IMR-90 (cell line): ENCODE data around the gene FOXP1. TPM values are rescaled to one million over a fixed set of nuclear protein-coding genes. Genes with fewer than 3 reads are reported as not detected.

Experiments
- ATAC-seq: fragments of 200-7000 bp; cut with Tn5 transposase; 2 replicates; pipeline ENCODE4 v1.9.1; 2020; ENCODE audit warnings: low read depth, mild to moderate bottlenecking, moderate library complexity
- BruUV-seq: library from RNA; stranded (reverse); fragments of 400-500 nt; replicated peaks from 2 replicates; lab custom pipeline; 2021; lab: Mats Ljungman, UMichigan
- CTCF ChIA-PET: fragments of 300-600 bp; formaldehyde crosslinking; extraction: SDS; loops from one replicate; lab custom pipeline; 2021; ENCODE audit warnings: antibody characterized with exemption; lab: Yijun Ruan, JAX
- POLR2A ChIA-PET: fragments of 300-600 bp; sonication (Branson Sonifier 250); formaldehyde crosslinking; loops from one replicate; lab custom pipeline; 2022; ENCODE audit warnings: antibody characterized with exemption; ENCODE audit not compliant: unreplicated experiment; lab: Charles Lee
- DNase-seq: peaks from one replicate; pipeline ENCODE4 v3.0.0; 2013
- H2AFZ ChIP-seq: replicated peaks from 2 replicates; pipeline ENCODE3; 2013; ENCODE audit warnings: low read length, mild to moderate bottlenecking; ENCODE audit not compliant: poor library complexity
- H2AK5ac ChIP-seq: 2 replicates; pipeline ENCODE4 v1.6.1; 2013; ENCODE audit warnings: low read depth, low read length, inconsistent platforms
- H2AK9ac ChIP-seq: replicated peaks from 2 replicates; pipeline ENCODE3; 2013; ENCODE audit warnings: mild to moderate bottlenecking, low read depth, low read length, moderate library complexity; ENCODE audit not compliant: poor library complexity
- H2BK120ac ChIP-seq: 2 replicates; pipeline ENCODE4 v1.6.1; 2013; ENCODE audit warnings: low read depth, low read length, inconsistent platforms
- H2BK15ac ChIP-seq: 3 replicates; pipeline ENCODE4 v1.6.1; 2013; ENCODE audit warnings: low read depth, low read length, inconsistent platforms
- H2BK20ac ChIP-seq: 2 replicates; pipeline ENCODE4 v1.6.1; 2013; ENCODE audit warnings: low read depth, mild to moderate bottlenecking, inconsistent platforms, low read length, moderate library complexity
- H2BK5ac ChIP-seq: 2 replicates; pipeline ENCODE4 v1.6.1; 2013; ENCODE audit warnings: mild to moderate bottlenecking, low read depth, low read length, inconsistent platforms; ENCODE audit not compliant: poor library complexity, severe bottlenecking
- H3K14ac ChIP-seq: replicated peaks from 2 replicates; pipeline ENCODE4 v1.6.1; 2013; ENCODE audit warnings: low read depth, low read length, inconsistent platforms
- H3K18ac ChIP-seq: 2 replicates; pipeline ENCODE4 v1.6.1; 2013; ENCODE audit warnings: low read depth, low read length, control low read depth
- H3K23ac ChIP-seq: 2 replicates; pipeline ENCODE4 v1.6.1; 2013; ENCODE audit warnings: low read depth, low read length, inconsistent platforms
- H3K27ac ChIP-seq: 2 replicates; pipeline ENCODE4 v1.5.1; 2013; ENCODE audit warnings: mild to moderate bottlenecking, control low read depth, low read length; ENCODE audit not compliant: insufficient read depth
- H3K27me3 ChIP-seq: 2 replicates; pipeline ENCODE4 v1.6.1; 2013; ENCODE audit warnings: low read length; ENCODE audit not compliant: control insufficient read depth, insufficient read depth
- H3K36me3 ChIP-seq: 2 replicates; pipeline ENCODE4 v1.6.1; 2013; ENCODE audit warnings: low read length, mixed read lengths; ENCODE audit not compliant: control insufficient read depth, insufficient read depth
- H3K4ac ChIP-seq: 2 replicates; pipeline ENCODE4 v1.6.1; 2013; ENCODE audit warnings: low read depth, low read length, inconsistent platforms
- H3K4me1 ChIP-seq: 2 replicates; pipeline ENCODE4 v1.6.1; 2013; ENCODE audit warnings: low read length, mixed read lengths; ENCODE audit not compliant: control insufficient read depth, insufficient read depth
- H3K4me2 ChIP-seq: 2 replicates; pipeline ENCODE4 v1.6.1; 2013; ENCODE audit warnings: low read depth, mild to moderate bottlenecking, control low read depth, low read length, moderate library complexity
- H3K4me3 ChIP-seq: 2 replicates; pipeline ENCODE4 v1.5.1; 2013; ENCODE audit warnings: low read depth, mild to moderate bottlenecking, control low read depth, low read length, moderate library complexity; ENCODE audit not compliant: insufficient read depth
- H3K56ac ChIP-seq: 2 replicates; pipeline ENCODE4 v1.6.1; 2013; ENCODE audit warnings: low read length, inconsistent platforms; ENCODE audit not compliant: insufficient read depth; ENCODE audit errors: extremely low read depth
- H3K79me1 ChIP-seq, 2 experiments: 2 replicates each; pipeline ENCODE4 v1.6.1; 2013; ENCODE audit warnings: low read length in 2 of 2, inconsistent platforms in 1 of 2, low read depth in 1 of 2
- H3K9ac ChIP-seq: 2 replicates; pipeline ENCODE4 v1.6.1; 2013; ENCODE audit warnings: low read depth, low read length, control low read depth
- H3K9me1 ChIP-seq: 2 replicates; pipeline ENCODE4 v1.6.1; 2013; ENCODE audit warnings: low read length, inconsistent platforms; ENCODE audit not compliant: insufficient read depth
- H3K9me3 ChIP-seq: 2 replicates; pipeline ENCODE4 v1.6.1; 2013; ENCODE audit warnings: low read length; ENCODE audit not compliant: control insufficient read depth, insufficient read depth
- H4K20me1 ChIP-seq: 2 replicates; pipeline ENCODE4 v1.6.1; 2013; ENCODE audit warnings: low read length, inconsistent platforms; ENCODE audit not compliant: insufficient read depth
- H4K5ac ChIP-seq: 2 replicates; pipeline ENCODE4 v1.6.1; 2013; ENCODE audit warnings: mild to moderate bottlenecking, low read depth, low read length, control low read depth
- H4K8ac ChIP-seq, 2 experiments: 2 replicates each; pipeline ENCODE4 v1.6.1; 2013; ENCODE audit warnings: low read depth in 2 of 2, low read length in 2 of 2, control low read depth in 1 of 2, inconsistent platforms in 1 of 2
- H4K91ac ChIP-seq: 2 replicates; pipeline ENCODE4 v1.6.1; 2013; ENCODE audit warnings: low read depth, low read length, inconsistent platforms; ENCODE audit not compliant: insufficient read depth
- BHLHE40 ChIP-seq: fragments of 150-350 bp; IDR thresholded peaks from 2 replicates; pipeline ENCODE4 v1.6.1; 2016; ENCODE audit warnings: mild to moderate bottlenecking, low read depth, low read length
- CHD1 ChIP-seq: IDR thresholded peaks from 2 replicates; pipeline ENCODE4 v1.6.1; 2012; ENCODE audit warnings: low read depth, low read length, improper control_type of control experiment
- FOS ChIP-seq: fragments of 150-350 bp; IDR thresholded peaks from 2 replicates; pipeline ENCODE4 v1.6.1; 2016; ENCODE audit warnings: low read depth, low read length
- MAFK ChIP-seq: IDR thresholded peaks from 2 replicates; pipeline ENCODE4 v1.6.1; 2012; ENCODE audit warnings: low read depth, low read length, improper control_type of control experiment
- MXI1 ChIP-seq: IDR thresholded peaks from 2 replicates; pipeline ENCODE4 v1.6.1; 2012; ENCODE audit warnings: low read depth, mild to moderate bottlenecking, low read length, moderate library complexity, borderline replicate concordance
- NFE2L2 ChIP-seq: fragments of 150-350 bp; IDR thresholded peaks from 2 replicates; pipeline ENCODE4 v1.6.1; 2016; ENCODE audit warnings: low read depth, mild to moderate bottlenecking, low read length
- RAD21 ChIP-seq: IDR thresholded peaks from 2 replicates; pipeline ENCODE4 v1.6.1; 2012; ENCODE audit warnings: low read length, improper control_type of control experiment
- RCOR1 ChIP-seq: IDR thresholded peaks from 2 replicates; pipeline ENCODE4 v1.6.1; 2012; ENCODE audit warnings: mild to moderate bottlenecking, low read length, improper control_type of control experiment; ENCODE audit not compliant: insufficient replicate concordance
- RFX5 ChIP-seq: IDR thresholded peaks from 2 replicates; pipeline ENCODE4 v1.8.0; 2012; ENCODE audit warnings: low read depth, mild to moderate bottlenecking, low read length, moderate library complexity
- SMC3 ChIP-seq: fragments of 150-350 bp; IDR thresholded peaks from 2 replicates; pipeline ENCODE4 v1.6.1; 2016; ENCODE audit warnings: low read depth, mild to moderate bottlenecking, antibody characterized with exemption, low read length, moderate library complexity
- WGBS, 2 experiments: methylation state at CpG; one replicate each; pipeline versions ENCODE4 v1.1.5 to v1.1.7; 2013; ENCODE audit warnings: missing lambda C conversion rate in 2 of 2; ENCODE audit not compliant: insufficient read length in 1 of 2; ENCODE audit errors: extremely low coverage in 2 of 2; 5-methylcytosine and 5-hydroxymethylcytosine counted together
- dilution Hi-C: fragments of 300-500 bp; cut with HindIII; formaldehyde crosslinking; loops from one replicate; pipeline ENCODE4 v1.14.3; 2018; ENCODE audit warnings: low sequenced_read_pairs; ENCODE audit not compliant: unreplicated experiment
- in situ Hi-C: fragments of 300-500 bp; cut with MboI; formaldehyde crosslinking; loops from 3 replicates; pipeline ENCODE4 v1.14.3; 2019; ENCODE audit warnings: low sequenced_read_pairs, inconsistent platforms, mixed read lengths
- intact Hi-C: fragments of 100-400 bp; cut with micrococcal nuclease; formaldehyde crosslinking; loops from 2 replicates; pipeline ENCODE4 v1.10.0; 2022
- polyA plus RNA-seq, 3 experiments: library from polyadenylated mRNA; depleted of rRNA; stranded (reverse); fragments of >200 nt; gene quantifications; 2 replicates each; pipeline ENCODE4 v1.2.3, GENCODE V29; 2012; ENCODE audit warnings: low replicate concordance in 1 of 3
- total RNA-seq: library from RNA; depleted of rRNA; stranded (reverse); fragments of >200 nt; gene quantifications from 2 replicates; pipeline ENCODE4 v1.2.3, GENCODE V29; 2012
- TF ChIP-seq, protein P1 (sequence below): conservative IDR thresholded peaks from 2 replicates; pipeline ENCODE4 v1.5.1; 2012; ENCODE audit warnings: mild to moderate bottlenecking, low read depth, low read length, improper control_type of control experiment

Gene FOXP1
- total and polyA plus RNA-seq, 2 of the 4 experiments (the other 2 are of a cell fraction), result 37.0 to 132 TPM

GRCh38 chr3:71376911-71377310 is 206.6 kb downstream of the FOXP1 start:
- dilution Hi-C loops, result no loop called here

More at GRCh38 chr3:71376911-71377310, 206.6 kb downstream of the FOXP1 start:
- H2BK15ac ChIP-seq, result no peak overlapping the region
- no peak overlapping the region for H3K14ac ChIP-seq
- no peak overlapping the region for H3K4me2 ChIP-seq
- no peak overlapping the region for H2AK5ac ChIP-seq
- H3K4ac ChIP-seq, result no peak overlapping the region
- intact Hi-C loops, result no loop called here
- H3K79me1 ChIP-seq, result peaks cover 3 to 5% of the 10 kb centered on the region in 2 experiments; a peak in 2 of 4 replicates
- no peak overlapping the region for H4K91ac ChIP-seq
- no peaks in the 10 kb centered on the region for H4K20me1 ChIP-seq
- BruUV-seq, result no TSS peak
- CTCF ChIA-PET, result no interaction called here
- H3K36me3 ChIP-seq, result no peaks in the 10 kb centered on the region
- no peak for DNase-seq
- no peak overlapping the region for H3K18ac ChIP-seq
- peaks cover 2% of the 10 kb centered on the region; the same call in 1 of the 2 replicates for H3K4me1 ChIP-seq
- TF ChIP-seq MAFK (no peak), MXI1 (no peak), RFX5 (no peak), RCOR1 (no peak), NFE2L2 (no peak), RAD21 (no peak), SMC3 (no peak), FOS (no peak), BHLHE40 (no peak), CHD1 (no peak)
- TF ChIP-seq, protein P1, sequence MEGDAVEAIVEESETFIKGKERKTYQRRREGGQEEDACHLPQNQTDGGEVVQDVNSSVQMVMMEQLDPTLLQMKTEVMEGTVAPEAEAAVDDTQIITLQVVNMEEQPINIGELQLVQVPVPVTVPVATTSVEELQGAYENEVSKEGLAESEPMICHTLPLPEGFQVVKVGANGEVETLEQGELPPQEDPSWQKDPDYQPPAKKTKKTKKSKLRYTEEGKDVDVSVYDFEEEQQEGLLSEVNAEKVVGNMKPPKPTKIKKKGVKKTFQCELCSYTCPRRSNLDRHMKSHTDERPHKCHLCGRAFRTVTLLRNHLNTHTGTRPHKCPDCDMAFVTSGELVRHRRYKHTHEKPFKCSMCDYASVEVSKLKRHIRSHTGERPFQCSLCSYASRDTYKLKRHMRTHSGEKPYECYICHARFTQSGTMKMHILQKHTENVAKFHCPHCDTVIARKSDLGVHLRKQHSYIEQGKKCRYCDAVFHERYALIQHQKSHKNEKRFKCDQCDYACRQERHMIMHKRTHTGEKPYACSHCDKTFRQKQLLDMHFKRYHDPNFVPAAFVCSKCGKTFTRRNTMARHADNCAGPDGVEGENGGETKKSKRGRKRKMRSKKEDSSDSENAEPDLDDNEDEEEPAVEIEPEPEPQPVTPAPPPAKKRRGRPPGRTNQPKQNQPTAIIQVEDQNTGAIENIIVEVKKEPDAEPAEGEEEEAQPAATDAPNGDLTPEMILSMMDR, result no peak
- H4K5ac ChIP-seq, result no peak overlapping the region
- WGBS, 2 experiments, result no CpG with 5 or more reads among the region's 4 CpGs
- no peak overlapping the region for H3K9ac ChIP-seq
- H2AFZ ChIP-seq, result no peak overlapping the region
- H3K9me1 ChIP-seq, result peaks cover 4% of the 10 kb centered on the region; the same call in 1 of the 2 replicates
- H2BK5ac ChIP-seq, result no peak overlapping the region
- H3K56ac ChIP-seq, result no peak overlapping the region
- no peak overlapping the region for H2AK9ac ChIP-seq
- H4K8ac ChIP-seq, result no peak overlapping the region
- no peak overlapping the region for H2BK20ac ChIP-seq
- in situ Hi-C loops, result no loop called here
- ATAC-seq, result no peak
- no peak overlapping the region for H3K23ac ChIP-seq
- H3K27ac ChIP-seq, result no peak overlapping the region
- no peak overlapping the region for H2BK120ac ChIP-seq
- H3K4me3 ChIP-seq, result no peak overlapping the region
- POLR2A ChIA-PET, result no interaction called here
- H3K9me3 ChIP-seq, result no peaks in the 10 kb centered on the region
- H3K27me3 ChIP-seq, result no peaks in the 10 kb centered on the region
